Measurements from ENCODE around the gene TEX19.
"Not testable (repeated sequence)": the region's sequence is repeated elsewhere in the genome, so short reads cannot be mapped to it uniquely, and the experiment has no call there.

Gene TEX19

DNA sequence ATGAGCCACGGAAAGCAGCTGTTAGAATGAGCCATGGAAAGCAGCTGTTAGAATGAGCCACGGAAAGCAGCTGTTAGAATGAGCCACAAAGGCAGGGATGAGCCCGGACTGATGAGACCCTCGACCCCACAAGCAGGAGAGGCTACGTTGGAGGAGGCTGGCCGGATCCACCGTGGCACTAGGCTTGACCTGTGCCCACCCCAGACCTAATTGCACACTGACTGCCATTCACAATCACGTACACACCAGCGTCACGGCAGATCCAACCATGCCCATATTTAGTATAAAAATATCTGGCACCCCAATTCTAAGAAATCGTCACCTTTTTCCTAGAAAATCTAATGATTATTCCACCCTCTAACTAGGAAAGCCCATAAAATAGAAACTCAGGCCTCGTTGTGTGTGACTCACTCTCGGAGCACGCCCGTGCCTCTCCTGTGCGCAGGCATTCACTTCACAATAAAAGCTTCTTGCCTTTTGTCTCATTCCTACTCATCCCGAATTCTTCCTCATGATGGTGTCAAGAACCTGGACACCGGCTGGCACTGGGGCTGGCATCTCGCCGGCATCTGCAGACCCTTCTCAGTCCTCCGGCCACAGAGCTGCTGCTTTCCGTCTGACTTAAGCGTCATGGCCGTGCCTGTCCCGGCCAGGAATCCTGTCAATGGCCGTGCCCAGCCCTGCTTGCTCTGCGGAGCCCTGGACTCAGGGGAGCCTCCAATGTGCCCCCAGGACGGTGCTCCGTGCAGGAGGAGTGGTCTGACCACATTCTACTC lies 20.0 kb upstream of the TEX19 start:
- no peak for DNase-seq (ENCODE audit: low read depth)

GRCh38 chr17:82339634-82340580 lies 19.1 kb upstream of the TEX19 start:
- DNase-seq (ENCODE audit: low read depth), result no peak

DNA sequence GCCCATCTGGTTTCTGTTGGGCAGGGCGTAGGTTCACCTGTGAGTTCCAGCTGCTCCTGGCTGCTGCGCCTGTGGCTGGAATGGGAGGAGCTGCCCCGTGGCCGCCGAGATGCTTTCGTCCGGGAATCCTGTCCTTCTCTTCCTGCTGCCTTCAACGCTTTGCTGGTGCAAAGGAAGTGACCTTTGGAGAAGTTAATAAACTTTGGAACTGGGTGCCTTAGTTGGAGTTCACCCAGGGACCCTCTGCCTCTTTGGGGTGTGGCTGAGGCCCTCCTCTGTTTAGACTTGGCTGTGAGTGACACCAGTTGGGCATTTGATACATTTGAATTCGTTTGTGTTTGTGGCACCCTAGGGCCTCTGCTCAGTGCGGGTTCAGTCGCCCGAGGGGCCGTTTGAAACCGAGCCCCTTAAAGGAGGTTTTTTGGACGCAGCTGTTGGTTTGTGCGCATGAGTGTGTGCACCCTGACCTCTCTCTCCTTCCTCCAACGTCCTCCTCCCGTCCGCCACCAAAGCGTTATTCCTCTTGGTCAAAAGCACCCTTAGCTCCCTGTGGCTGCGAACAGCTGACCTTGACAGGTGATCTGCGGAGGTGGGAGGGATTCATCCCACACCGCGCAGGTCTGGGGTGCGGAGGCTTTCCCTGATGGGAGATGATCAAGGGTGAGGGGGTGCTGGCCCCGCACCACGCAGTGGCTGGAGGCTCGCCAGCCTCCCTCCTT lies 16.5 kb upstream of the TEX19 start:
- no peak for DNase-seq (ENCODE audit: low read depth)

DNA sequence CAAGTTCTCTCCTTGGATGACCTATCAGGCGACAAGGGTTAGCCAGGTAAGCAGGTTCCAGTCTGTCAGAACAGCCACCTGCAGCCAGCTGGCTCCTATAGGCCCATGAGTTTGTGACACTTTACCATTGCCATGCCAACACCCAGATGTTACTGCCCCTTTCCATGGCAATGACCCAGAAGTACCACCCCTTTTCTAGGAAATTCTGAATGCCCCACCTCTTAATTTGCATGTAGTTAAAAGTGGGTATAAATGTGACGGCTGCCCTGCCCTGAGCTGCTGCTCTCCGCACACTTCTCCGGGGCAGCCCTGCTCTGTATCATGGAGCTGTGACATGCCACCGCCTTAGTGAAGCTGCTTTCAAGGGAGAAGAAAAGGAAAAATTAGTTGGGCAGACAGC lies 15.5 kb upstream of the TEX19 start:
- no peak for DNase-seq (ENCODE audit: low read depth)

DNA sequence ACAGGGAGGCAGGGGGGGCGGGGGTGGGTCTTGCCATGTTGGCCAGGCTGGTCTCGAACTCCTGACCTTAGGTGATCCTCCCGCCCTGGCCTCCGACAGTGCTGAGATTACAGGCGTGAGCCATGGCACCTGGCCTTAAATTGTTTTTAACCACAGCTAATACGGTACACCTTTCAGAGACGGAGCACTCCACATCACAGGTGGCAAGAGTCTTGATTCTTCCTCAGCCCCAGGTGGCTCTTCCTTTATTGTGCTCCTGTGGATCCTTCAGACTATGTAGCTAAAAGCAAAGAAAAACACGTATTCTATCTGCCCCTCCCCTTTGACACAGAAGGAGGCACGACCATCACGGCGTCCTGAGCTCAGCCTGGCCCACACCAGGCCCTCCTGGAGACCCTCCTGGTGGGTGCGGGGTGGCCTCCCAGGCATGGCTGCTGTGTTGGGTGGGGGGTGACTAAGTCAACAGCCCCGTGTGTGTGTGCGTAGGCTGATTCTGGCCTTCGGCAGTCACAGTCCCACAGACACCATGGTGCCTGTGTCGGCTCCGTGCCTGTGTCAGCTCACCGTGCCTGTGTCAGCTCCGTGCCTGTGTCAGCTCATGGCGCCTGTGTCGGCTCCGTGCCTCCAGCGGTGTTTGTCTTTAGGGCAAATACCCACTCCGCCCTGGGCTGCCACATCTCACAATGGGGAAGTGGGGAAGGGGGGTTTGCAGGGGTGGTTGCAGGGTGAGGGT lies 14.7 kb upstream of the TEX19 start:
- DNase-seq (ENCODE audit: low read depth), result no peak

DNA sequence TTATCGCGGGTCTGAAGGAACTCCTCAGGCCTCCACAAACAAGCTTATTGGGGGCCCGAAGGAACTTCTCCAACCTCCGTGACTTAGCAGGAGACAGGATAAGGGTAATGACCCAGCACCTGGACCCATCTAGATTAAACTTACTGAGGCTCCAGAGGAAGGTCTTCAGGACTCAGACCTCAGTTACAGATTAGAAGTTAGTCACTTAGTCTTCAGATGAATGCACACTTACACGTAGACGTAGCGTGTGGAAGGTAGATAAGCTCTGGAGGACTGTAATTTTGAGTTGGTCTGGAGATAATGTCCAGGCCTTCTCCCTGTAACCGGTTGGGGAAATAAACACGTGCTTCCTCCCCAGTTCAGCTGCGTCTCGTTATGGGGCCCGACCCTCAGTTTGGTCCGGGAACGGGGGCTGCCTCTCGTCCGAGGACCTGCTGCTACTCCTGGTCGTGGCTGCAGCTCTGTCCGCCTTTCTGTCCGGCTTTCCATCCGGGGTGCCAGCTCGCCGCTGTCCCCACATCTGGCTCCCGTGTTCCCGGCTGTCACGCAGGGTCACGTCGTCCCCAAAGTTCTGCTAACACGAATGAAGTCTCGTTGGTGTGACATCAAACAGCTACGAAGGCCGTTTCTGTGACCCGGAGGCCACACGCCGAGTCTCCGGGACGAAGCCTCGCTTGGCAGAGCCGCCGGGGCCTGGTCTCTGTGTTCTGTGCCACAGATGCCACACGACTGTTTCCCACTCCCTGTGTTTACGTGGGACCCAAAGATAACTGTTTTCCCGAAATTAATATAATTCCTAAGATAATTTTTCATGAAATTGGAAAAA lies 13.7 kb upstream of the TEX19 start:
- no peak for DNase-seq (ENCODE audit: low read depth)

- DNase-seq (ENCODE audit: low read depth), result no peak
Measured at GRCh38 chr17:82346342-82347300, 12.4 kb upstream of the TEX19 start.

DNA sequence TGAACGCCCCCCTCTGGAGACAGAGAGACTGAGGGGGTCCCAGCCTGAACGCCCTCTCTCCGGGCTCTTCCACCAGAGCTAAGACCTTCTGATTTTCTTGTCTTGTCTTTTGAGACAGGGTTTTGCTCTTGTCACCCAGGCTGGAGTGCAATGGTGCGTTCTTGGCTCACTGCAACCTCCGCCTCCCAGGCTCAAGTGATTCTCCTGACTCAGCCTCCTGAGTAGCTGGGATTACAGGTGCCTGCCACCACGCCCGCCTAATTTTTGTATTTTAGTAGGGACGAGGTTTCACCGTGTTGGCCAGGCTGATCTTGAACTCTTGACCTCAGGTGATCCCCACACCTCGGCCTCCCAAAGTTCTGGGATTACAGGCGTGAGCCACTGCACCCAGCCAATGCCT lies 11.1 kb upstream of the TEX19 start:
- not testable (repeated sequence) for DNase-seq (ENCODE audit: low read depth)

- DNase-seq (ENCODE audit: low read depth), result no peak
Measured at GRCh38 chr17:82348434-82348833, 10.6 kb upstream of the TEX19 start.

- DNase-seq (ENCODE audit: low read depth), result no peak
Measured at GRCh38 chr17:82348866-82349265, 10.2 kb upstream of the TEX19 start.

DNA sequence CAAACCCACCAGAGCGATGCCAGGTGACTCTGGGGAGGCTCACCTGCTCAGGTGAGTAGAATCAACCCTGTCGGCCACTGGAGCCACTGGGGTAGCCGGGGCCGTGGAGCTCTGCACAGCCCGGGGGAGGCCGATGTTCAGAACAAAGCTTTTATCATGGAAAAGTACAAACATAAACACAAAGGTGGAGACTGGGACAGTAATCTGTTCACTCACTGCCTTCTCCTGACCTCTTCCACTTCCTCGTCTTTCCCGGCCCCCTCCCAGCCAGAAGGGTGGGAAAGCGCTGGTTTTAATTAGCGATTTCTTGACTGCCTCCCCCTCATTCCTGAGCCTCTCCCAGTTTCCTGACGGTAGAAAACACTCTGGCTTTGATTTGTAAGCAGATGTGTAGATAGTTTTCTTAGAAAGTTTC lies 9.8 kb upstream of the TEX19 start:
- no peak for DNase-seq (ENCODE audit: low read depth)

GRCh38 chr17:82350182-82351030 lies 8.6 kb upstream of the TEX19 start:
- DNase-seq (ENCODE audit: low read depth), result no peak

- no peak for DNase-seq (ENCODE audit: low read depth)
Measured at GRCh38 chr17:82351254-82351712, 7.8 kb upstream of the TEX19 start.

- DNase-seq (ENCODE audit: low read depth), result peak; percentile 74
Measured at GRCh38 chr17:82351713-82352488, 7.1 kb upstream of the TEX19 start.

DNA sequence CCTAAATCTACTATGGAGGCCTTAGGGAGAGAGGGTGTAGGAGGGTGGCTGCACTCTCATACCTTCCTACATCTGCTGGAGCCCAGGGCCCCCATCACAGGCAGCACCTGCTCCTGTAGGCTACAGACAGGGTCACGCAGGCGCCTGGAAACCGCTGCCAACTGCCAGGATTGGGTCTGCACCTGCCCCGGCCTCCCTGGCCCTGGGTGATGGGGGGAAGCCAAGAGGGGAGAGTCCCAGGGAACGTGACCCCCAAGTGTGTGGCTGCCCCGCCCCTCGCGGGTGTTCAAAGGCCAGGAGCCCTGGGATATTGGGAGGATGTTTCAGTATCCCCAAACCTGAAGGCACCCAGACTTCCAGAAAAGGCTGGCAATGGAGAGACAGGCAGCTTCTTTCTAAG lies 5.6 kb upstream of the TEX19 start:
- no peak for DNase-seq (ENCODE audit: low read depth)

DNA sequence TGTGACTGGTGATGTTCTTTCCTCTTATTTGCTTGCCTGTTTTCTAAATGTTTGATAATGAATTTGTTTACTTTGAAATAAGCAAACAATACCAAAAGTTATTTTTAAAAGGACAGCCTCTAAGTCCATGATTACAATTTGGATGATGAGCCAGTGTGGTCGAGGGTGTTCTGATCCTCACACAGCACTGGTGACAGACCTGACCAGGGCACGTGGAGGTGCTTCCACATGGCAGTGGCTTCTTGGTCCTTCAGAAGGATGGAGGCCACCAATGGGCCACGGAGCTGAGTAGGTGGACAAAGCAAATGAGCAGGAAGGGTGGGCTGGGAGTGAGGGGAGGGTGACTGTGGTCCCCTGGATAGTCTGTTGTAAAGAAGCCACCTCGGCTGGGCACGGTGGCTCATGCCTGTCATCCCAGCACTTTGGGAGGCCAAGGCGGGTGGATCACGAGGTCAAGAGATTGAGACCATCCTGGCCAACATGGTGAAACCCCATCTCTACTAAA lies 4.2 kb upstream of the TEX19 start:
- no peak for DNase-seq (ENCODE audit: low read depth)

DNA sequence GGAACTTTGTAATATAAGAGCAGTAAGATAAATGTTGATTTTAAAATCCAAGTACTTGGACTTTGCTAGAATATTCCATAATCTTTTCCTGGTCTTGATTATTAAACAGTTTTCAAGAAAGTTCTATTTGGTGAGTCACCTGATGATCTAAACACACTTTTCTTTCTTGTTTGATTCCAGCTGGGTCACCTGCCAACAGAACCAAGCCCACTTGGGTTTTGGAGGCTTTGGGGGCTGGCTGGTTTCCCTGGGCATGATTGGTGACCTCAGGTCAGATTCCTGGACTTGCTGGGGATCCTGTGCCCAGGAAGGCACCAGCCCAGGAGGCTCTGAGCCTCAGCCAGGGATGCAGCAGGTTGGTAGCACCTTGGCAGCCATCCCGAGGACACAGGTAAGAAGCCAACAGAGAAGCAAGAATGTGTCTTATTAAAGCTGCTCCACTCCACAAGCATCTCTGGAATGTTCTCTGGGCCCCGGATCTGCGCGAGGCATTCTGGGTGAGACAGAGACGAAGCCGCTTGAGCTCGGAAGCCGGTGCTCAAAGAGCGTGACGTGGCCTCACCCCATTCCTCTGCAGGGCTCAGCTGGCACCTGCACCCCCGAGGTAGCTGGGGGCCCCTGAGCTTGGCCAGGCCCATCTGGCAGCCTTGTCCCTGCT lies 3.1 kb upstream of the TEX19 start:
- no peak for DNase-seq (ENCODE audit: low read depth)
